GM23338 (cell line): ENCODE measurements around the gene RAD51B. TPM values are rescaled to one million over a fixed set of nuclear protein-coding genes. Genes with fewer than 3 reads are reported as not detected.

Experiments
- ATAC-seq: fragments of 200-7000 bp; cut with Tn5 transposase; 3 replicates; pipeline ENCODE4 v1.9.1; 2020
- DNase-seq: peaks from one replicate; pipeline ENCODE4 v3.0.0-alpha.2; 2015; ENCODE audit warnings: low spot score
- H2AFZ ChIP-seq: fragments of 200-600 bp; sonication (generic); 2 replicates; pipeline ENCODE4 v1.8.0; 2016; ENCODE audit warnings: antibody characterized with exemption, mild to moderate bottlenecking, moderate library complexity
- H3F3A ChIP-seq: fragments of 200-600 bp; sonication (generic); replicated peaks from 2 replicates; pipeline ENCODE4 v1.8.0; 2017; ENCODE audit warnings: antibody characterized with exemption, mixed run types, low read depth
- H3K27ac ChIP-seq: fragments of 200-600 bp; sonication (generic); 2 replicates; pipeline ENCODE4 v1.6.1; 2016; ENCODE audit warnings: low read depth
- H3K27me3 ChIP-seq: fragments of 200-600 bp; sonication (generic); 2 replicates; pipeline ENCODE4 v1.8.0; 2016; ENCODE audit warnings: mild to moderate bottlenecking, mixed run types, moderate library complexity; ENCODE audit not compliant: insufficient read depth
- H3K36me3 ChIP-seq: fragments of 200-600 bp; sonication (generic); 2 replicates; pipeline ENCODE4 v1.8.0; 2016; ENCODE audit warnings: mild to moderate bottlenecking; ENCODE audit not compliant: insufficient read depth
- H3K4me1 ChIP-seq: fragments of 200-600 bp; sonication (generic); 2 replicates; pipeline ENCODE4 v1.8.0; 2016; ENCODE audit warnings: mild to moderate bottlenecking, moderate library complexity; ENCODE audit not compliant: insufficient read depth
- H3K4me2 ChIP-seq: fragments of 200-600 bp; sonication (generic); 2 replicates; pipeline ENCODE4 v1.7.1; 2017; ENCODE audit warnings: mixed run types
- H3K4me3 ChIP-seq: fragments of 200-600 bp; sonication (generic); 2 replicates; pipeline ENCODE4 v1.6.1; 2016; ENCODE audit warnings: mixed run types
- H3K79me2 ChIP-seq: fragments of 200-600 bp; sonication (generic); replicated peaks from 2 replicates; pipeline ENCODE4 v1.8.0; 2017; ENCODE audit warnings: mild to moderate bottlenecking; ENCODE audit not compliant: insufficient read depth
- H3K9me2 ChIP-seq: fragments of 200-600 bp; sonication (generic); 2 replicates; pipeline ENCODE4 v1.8.0; 2017; ENCODE audit not compliant: insufficient read depth
- H4K20me1 ChIP-seq: fragments of 200-600 bp; sonication (generic); replicated peaks from 2 replicates; pipeline ENCODE4 v1.8.0; 2017; ENCODE audit warnings: mild to moderate bottlenecking; ENCODE audit not compliant: insufficient read depth
- H3K27ac Mint-ChIP-seq: 2 replicates; pipeline ENCODE4 v1.8.0; 2020; ENCODE audit warnings: inconsistent platforms, mild to moderate bottlenecking, moderate library complexity, mixed read lengths
- H3K27me3 Mint-ChIP-seq: 3 replicates; pipeline ENCODE4 v1.8.0; 2022; ENCODE audit warnings: low read depth, mild to moderate bottlenecking, moderate library complexity, mixed read lengths, inconsistent platforms; ENCODE audit not compliant: insufficient read depth, poor library complexity
- H3K36me3 Mint-ChIP-seq: 3 replicates; pipeline ENCODE4 v1.8.0; 2021; ENCODE audit warnings: low read depth, mild to moderate bottlenecking, inconsistent platforms, moderate library complexity, mixed read lengths
- H3K4me1 Mint-ChIP-seq: 3 replicates; pipeline ENCODE4 v1.8.0; 2020; ENCODE audit warnings: mild to moderate bottlenecking, inconsistent platforms, mixed read lengths
- H3K4me3 Mint-ChIP-seq: 3 replicates; pipeline ENCODE4 v1.8.0; 2021; ENCODE audit warnings: moderate library complexity, mild to moderate bottlenecking, inconsistent platforms, mixed read lengths
- H3K9me3 Mint-ChIP-seq: 3 replicates; pipeline ENCODE4 v1.8.0; 2020; ENCODE audit warnings: moderate library complexity, mild to moderate bottlenecking, inconsistent platforms, mixed read lengths
- ETS1 ChIP-seq: IDR thresholded peaks from 2 replicates; pipeline ENCODE4 v1.6.1; 2016; ENCODE audit warnings: antibody characterized with exemption
- EZH2 ChIP-seq: fragments of 200-600 bp; sonication (generic); IDR thresholded peaks from one replicate; pipeline ENCODE4 v1.8.0; 2017; ENCODE audit warnings: antibody characterized with exemption, mild to moderate bottlenecking, low read depth; ENCODE audit not compliant: unreplicated experiment
- JUNB ChIP-seq: IDR thresholded peaks from one replicate; pipeline ENCODE4 v1.6.1; 2016; ENCODE audit warnings: antibody characterized with exemption; ENCODE audit not compliant: unreplicated experiment
- NANOG ChIP-seq: IDR thresholded peaks from 2 replicates; pipeline ENCODE4 v1.6.1; 2016; ENCODE audit warnings: antibody characterized with exemption, borderline replicate concordance
- POLR2AphosphoS5 ChIP-seq: IDR thresholded peaks from 2 replicates; pipeline ENCODE4 v1.6.1; 2016; ENCODE audit warnings: antibody characterized with exemption, low read depth
- STAT1 ChIP-seq: IDR thresholded peaks from one replicate; pipeline ENCODE4 v1.6.1; 2016; ENCODE audit warnings: antibody characterized with exemption; ENCODE audit not compliant: unreplicated experiment
- ZNF114 ChIP-seq: fragments of 250-450 bp; sonication (Bioruptor Pico); IDR thresholded peaks from 2 replicates; pipeline ENCODE4 v1.5.0; 2020; ENCODE audit warnings: mild to moderate bottlenecking, moderate library complexity
- ZNF331 ChIP-seq: fragments of 250-450 bp; sonication (Bioruptor Pico); IDR thresholded peaks from 2 replicates; pipeline ENCODE4 v1.5.0; 2020; ENCODE audit warnings: low read depth, mild to moderate bottlenecking, moderate library complexity
- polyA plus RNA-seq: library from polyadenylated mRNA; unstranded; fragments of >200 nt; fragmentation: Nextera tagmentation; extraction: Ambion mirVana; gene quantifications from 2 replicates; pipeline ENCODE4 v1.2.1, GENCODE V29; 2016
- total RNA-seq: library from RNA; depleted of rRNA; stranded (reverse); fragments of >200 nt; shearing (Covaris generic); gene quantifications from 2 replicates; pipeline ENCODE4 v1.2.3, GENCODE V29; 2014
- TF ChIP-seq, protein P1 (sequence below), 2 experiments: fragments of 200-600 bp in 1 of 2; sonication (generic) in 1 of 2; conservative IDR thresholded peaks; 2 replicates each; pipeline versions ENCODE4 v1.5.1 to v1.6.1; 2016 to 2017; ENCODE audit warnings: antibody characterized with exemption in 2 of 2, low read depth in 2 of 2, mild to moderate bottlenecking in 2 of 2, moderate library complexity in 1 of 2
- TF ChIP-seq, protein P2 (sequence below): IDR thresholded peaks from one replicate; pipeline ENCODE4 v1.6.1; 2018; ENCODE audit warnings: antibody characterized with exemption; ENCODE audit not compliant: unreplicated experiment

The RAD51B gene
- total and polyA plus RNA-seq, 2 experiments from 2014 or later = 15.7 to 29.1 TPM

- 0 out of 3 replicates have a peak, but pooled peaks cover 4% of the 10 kb centered on the region for H3K36me3 Mint-ChIP-seq
- Histone ChIP-seq H3K4me1 (no peaks in the 10 kb centered on the region), H2AFZ (no peak overlapping the region), H3K4me3 (no peak overlapping the region), H3K27ac (no peak overlapping the region), H3K9me2 (no peaks in the 10 kb centered on the region), H3F3A (no peaks in the 10 kb centered on the region), H3K27me3 (no peaks in the 10 kb centered on the region), H3K36me3 (no peaks in the 10 kb centered on the region), H3K4me2 (no peak overlapping the region), H3K79me2 (no peaks in the 10 kb centered on the region), H4K20me1 (no peaks in the 10 kb centered on the region)
- ATAC-seq (no peak), DNase-seq (no peak)
- no peak overlapping the region for H3K27ac Mint-ChIP-seq
- H3K4me1 Mint-ChIP-seq = no peaks in the 10 kb centered on the region
- H3K27me3 Mint-ChIP-seq = peaks cover 1% of the 10 kb centered on the region
- no peak overlapping the region for H3K4me3 Mint-ChIP-seq
- TF ChIP-seq, protein P1, sequence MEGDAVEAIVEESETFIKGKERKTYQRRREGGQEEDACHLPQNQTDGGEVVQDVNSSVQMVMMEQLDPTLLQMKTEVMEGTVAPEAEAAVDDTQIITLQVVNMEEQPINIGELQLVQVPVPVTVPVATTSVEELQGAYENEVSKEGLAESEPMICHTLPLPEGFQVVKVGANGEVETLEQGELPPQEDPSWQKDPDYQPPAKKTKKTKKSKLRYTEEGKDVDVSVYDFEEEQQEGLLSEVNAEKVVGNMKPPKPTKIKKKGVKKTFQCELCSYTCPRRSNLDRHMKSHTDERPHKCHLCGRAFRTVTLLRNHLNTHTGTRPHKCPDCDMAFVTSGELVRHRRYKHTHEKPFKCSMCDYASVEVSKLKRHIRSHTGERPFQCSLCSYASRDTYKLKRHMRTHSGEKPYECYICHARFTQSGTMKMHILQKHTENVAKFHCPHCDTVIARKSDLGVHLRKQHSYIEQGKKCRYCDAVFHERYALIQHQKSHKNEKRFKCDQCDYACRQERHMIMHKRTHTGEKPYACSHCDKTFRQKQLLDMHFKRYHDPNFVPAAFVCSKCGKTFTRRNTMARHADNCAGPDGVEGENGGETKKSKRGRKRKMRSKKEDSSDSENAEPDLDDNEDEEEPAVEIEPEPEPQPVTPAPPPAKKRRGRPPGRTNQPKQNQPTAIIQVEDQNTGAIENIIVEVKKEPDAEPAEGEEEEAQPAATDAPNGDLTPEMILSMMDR (conservative IDR thresholded peaks at IDR 0.05; ENCODE audit: low read depth in 2 of 2) = no peak
- TF ChIP-seq POLR2AphosphoS5 (no peak), ZNF114 (CRISPR knock-in tag) (no peak), ZNF331 (CRISPR knock-in tag) (no peak), STAT1 (no peak), JUNB (no peak), NANOG (no peak), EZH2 (no peak)
- TF ChIP-seq, protein P2, sequence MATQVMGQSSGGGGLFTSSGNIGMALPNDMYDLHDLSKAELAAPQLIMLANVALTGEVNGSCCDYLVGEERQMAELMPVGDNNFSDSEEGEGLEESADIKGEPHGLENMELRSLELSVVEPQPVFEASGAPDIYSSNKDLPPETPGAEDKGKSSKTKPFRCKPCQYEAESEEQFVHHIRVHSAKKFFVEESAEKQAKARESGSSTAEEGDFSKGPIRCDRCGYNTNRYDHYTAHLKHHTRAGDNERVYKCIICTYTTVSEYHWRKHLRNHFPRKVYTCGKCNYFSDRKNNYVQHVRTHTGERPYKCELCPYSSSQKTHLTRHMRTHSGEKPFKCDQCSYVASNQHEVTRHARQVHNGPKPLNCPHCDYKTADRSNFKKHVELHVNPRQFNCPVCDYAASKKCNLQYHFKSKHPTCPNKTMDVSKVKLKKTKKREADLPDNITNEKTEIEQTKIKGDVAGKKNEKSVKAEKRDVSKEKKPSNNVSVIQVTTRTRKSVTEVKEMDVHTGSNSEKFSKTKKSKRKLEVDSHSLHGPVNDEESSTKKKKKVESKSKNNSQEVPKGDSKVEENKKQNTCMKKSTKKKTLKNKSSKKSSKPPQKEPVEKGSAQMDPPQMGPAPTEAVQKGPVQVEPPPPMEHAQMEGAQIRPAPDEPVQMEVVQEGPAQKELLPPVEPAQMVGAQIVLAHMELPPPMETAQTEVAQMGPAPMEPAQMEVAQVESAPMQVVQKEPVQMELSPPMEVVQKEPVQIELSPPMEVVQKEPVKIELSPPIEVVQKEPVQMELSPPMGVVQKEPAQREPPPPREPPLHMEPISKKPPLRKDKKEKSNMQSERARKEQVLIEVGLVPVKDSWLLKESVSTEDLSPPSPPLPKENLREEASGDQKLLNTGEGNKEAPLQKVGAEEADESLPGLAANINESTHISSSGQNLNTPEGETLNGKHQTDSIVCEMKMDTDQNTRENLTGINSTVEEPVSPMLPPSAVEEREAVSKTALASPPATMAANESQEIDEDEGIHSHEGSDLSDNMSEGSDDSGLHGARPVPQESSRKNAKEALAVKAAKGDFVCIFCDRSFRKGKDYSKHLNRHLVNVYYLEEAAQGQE = no peak
- H3K9me3 Mint-ChIP-seq = peaks cover 8% of the 10 kb centered on the region; the same call in 2 of the 3 replicates
Measured at GRCh38 chr14:67998834-67999233, 179.3 kb downstream of the RAD51B start.

GRCh38 chr14:67999290-67999689 lies 179.7 kb downstream of the RAD51B start:
- Histone ChIP-seq H4K20me1 (no peaks in the 10 kb centered on the region), H3K4me2 (no peak overlapping the region), H3F3A (no peaks in the 10 kb centered on the region), H3K36me3 (no peaks in the 10 kb centered on the region), H3K4me3 (no peak overlapping the region), H3K79me2 (no peaks in the 10 kb centered on the region), H3K9me2 (no peaks in the 10 kb centered on the region), H3K4me1 (no peaks in the 10 kb centered on the region), H3K27ac (no peak overlapping the region), H3K27me3 (no peaks in the 10 kb centered on the region), H2AFZ (no peak overlapping the region)
- H3K9me3 Mint-ChIP-seq = peaks cover 8% of the 10 kb centered on the region; the same call in 2 of the 3 replicates
- H3K27me3 Mint-ChIP-seq = peaks cover 1% of the 10 kb centered on the region
- H3K4me3 Mint-ChIP-seq = no peak overlapping the region
- DNase-seq (no peak), ATAC-seq (no peak)
- no peaks in the 10 kb centered on the region for H3K4me1 Mint-ChIP-seq
- no peak overlapping the region for H3K27ac Mint-ChIP-seq
- H3K36me3 Mint-ChIP-seq = 0 out of 3 replicates have a peak, but pooled peaks cover 4% of the 10 kb centered on the region
- TF ChIP-seq, protein P2 = no peak
- TF ChIP-seq ETS1 (no peak), POLR2AphosphoS5 (no peak)
- TF ChIP-seq, protein P1 (conservative IDR thresholded peaks at IDR 0.05; ENCODE audit: low read depth in 2 of 2) = no peak
